22Rv1 (cell line): ENCODE results near the gene SULT1A1.

Experiments
- CTCF ChIP-seq: fragments of 450-650 bp; IDR thresholded peaks from 2 replicates; pipeline ENCODE4 v1.5.1; 2017; ENCODE audit warnings: mild to moderate bottlenecking
- ZFX ChIP-seq: fragments of 450-650 bp; IDR thresholded peaks from 2 replicates; pipeline ENCODE4 v1.6.1; 2017; ENCODE audit warnings: antibody characterized with exemption, borderline replicate concordance

- TF ChIP-seq CTCF (no peak), ZFX (no peak)
Measured at GRCh38 chr16:28580726-28581315, 29.0 kb downstream of the SULT1A1 start.
